Suprapubic skin (tissue), 4 donors: Measurements from ENCODE around the gene LTA. TPM values are rescaled to one million over a fixed set of nuclear protein-coding genes. Genes with fewer than 3 reads are reported as not detected.

Experiments
- DNase-seq, 2 donors: peaks; one replicate each; pipeline ENCODE4 v3.0.0-alpha.2; 2019; ENCODE audit warnings: low spot score in 2 of 2
- H3K27ac ChIP-seq: fragments of 200-600 bp; sonication (generic); one replicate; pipeline ENCODE4 v1.5.1; 2019
- H3K27me3 ChIP-seq: fragments of 200-600 bp; sonication (generic); one replicate; pipeline ENCODE4 v1.5.1; 2019
- H3K36me3 ChIP-seq: fragments of 200-600 bp; sonication (generic); one replicate; pipeline ENCODE4 v1.5.1; 2019
- H3K4me1 ChIP-seq: fragments of 200-600 bp; sonication (generic); one replicate; pipeline ENCODE4 v1.5.1; 2019
- H3K4me3 ChIP-seq: fragments of 200-600 bp; sonication (generic); one replicate; pipeline ENCODE4 v1.5.1; 2019; ENCODE audit warnings: mild to moderate bottlenecking
- H3K9me3 ChIP-seq: fragments of 200-600 bp; sonication (generic); one replicate; pipeline ENCODE4 v1.5.1; 2019
- EP300 ChIP-seq: sonication (generic); formaldehyde crosslinking; IDR thresholded peaks from one replicate; pipeline ENCODE4 v1.6.1; 2017; ENCODE audit warnings: antibody characterized with exemption
- POLR2A ChIP-seq, 2 donors: fragments of 450-650 bp; IDR thresholded peaks; one replicate each; pipeline ENCODE4 v1.6.1; 2017; ENCODE audit warnings: antibody characterized with exemption in 2 of 2, mild to moderate bottlenecking in 2 of 2, moderate library complexity in 2 of 2
- POLR2AphosphoS5 ChIP-seq, 3 donors: sonication (generic); formaldehyde crosslinking; IDR thresholded peaks; one replicate each; pipeline ENCODE4 v1.6.1; 2017; ENCODE audit warnings: antibody characterized with exemption in 3 of 3
- WGBS: methylation state at CpG from one replicate; pipeline ENCODE4 v1.1.5; 2018; 5-methylcytosine and 5-hydroxymethylcytosine counted together
- total RNA-seq, 4 donors: library from RNA; depleted of rRNA; stranded (reverse); fragments of >200 nt; gene quantifications; one replicate each; pipeline ENCODE4 v1.1.0, GENCODE V29; 2016
- TF ChIP-seq, protein P1 (sequence below), 2 donors: fragments of 200-600 bp in 1 of 2; fragments of 450-650 bp in 1 of 2; sonication (generic) in 1 of 2; IDR thresholded peaks; one replicate each; pipeline ENCODE4 v1.5.1; 2016 to 2019; ENCODE audit warnings: antibody characterized with exemption in 2 of 2, mild to moderate bottlenecking in 1 of 2, moderate library complexity in 1 of 2

LTA gene
- total RNA-seq, 4 donors from 2014 or later = 0.47 TPM; not detected in 3

DNA sequence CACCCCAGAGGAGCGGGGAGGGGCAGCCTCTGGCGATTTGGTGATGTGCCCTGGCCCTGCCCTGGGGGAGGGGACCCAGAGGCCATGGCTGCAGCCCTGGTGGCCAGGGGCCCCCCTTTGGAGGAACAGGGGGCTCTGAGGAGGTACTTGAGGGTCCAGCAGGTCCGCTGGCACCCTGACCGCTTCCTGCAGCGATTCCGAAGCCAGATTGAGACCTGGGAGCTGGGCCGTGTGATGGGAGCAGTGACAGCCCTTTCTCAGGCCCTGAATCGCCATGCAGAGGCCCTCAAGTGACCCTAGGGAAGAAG, 13.8 kb upstream of the LTA start:
- H3K36me3 ChIP-seq = peaks cover 50% of the 10 kb centered on the region
- WGBS = 69% methylated on average over 4 of the region's 8 CpGs
- no peak for DNase-seq
- H3K27me3 ChIP-seq = no peaks in the 10 kb centered on the region
- TF ChIP-seq, protein P1, sequence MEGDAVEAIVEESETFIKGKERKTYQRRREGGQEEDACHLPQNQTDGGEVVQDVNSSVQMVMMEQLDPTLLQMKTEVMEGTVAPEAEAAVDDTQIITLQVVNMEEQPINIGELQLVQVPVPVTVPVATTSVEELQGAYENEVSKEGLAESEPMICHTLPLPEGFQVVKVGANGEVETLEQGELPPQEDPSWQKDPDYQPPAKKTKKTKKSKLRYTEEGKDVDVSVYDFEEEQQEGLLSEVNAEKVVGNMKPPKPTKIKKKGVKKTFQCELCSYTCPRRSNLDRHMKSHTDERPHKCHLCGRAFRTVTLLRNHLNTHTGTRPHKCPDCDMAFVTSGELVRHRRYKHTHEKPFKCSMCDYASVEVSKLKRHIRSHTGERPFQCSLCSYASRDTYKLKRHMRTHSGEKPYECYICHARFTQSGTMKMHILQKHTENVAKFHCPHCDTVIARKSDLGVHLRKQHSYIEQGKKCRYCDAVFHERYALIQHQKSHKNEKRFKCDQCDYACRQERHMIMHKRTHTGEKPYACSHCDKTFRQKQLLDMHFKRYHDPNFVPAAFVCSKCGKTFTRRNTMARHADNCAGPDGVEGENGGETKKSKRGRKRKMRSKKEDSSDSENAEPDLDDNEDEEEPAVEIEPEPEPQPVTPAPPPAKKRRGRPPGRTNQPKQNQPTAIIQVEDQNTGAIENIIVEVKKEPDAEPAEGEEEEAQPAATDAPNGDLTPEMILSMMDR (IDR thresholded peaks at IDR 0.05) = no peak
- no peak for TF ChIP-seq EP300
- TF ChIP-seq POLR2AphosphoS5 (IDR thresholded peaks at IDR 0.05) = no peak
- no peak for TF ChIP-seq POLR2A (IDR thresholded peaks at IDR 0.05)
- no peak overlapping the region for H3K27ac ChIP-seq
- peaks cover 26% of the 10 kb centered on the region for H3K4me1 ChIP-seq
- no peak overlapping the region for H3K4me3 ChIP-seq
- H3K9me3 ChIP-seq = no peaks in the 10 kb centered on the region

DNA sequence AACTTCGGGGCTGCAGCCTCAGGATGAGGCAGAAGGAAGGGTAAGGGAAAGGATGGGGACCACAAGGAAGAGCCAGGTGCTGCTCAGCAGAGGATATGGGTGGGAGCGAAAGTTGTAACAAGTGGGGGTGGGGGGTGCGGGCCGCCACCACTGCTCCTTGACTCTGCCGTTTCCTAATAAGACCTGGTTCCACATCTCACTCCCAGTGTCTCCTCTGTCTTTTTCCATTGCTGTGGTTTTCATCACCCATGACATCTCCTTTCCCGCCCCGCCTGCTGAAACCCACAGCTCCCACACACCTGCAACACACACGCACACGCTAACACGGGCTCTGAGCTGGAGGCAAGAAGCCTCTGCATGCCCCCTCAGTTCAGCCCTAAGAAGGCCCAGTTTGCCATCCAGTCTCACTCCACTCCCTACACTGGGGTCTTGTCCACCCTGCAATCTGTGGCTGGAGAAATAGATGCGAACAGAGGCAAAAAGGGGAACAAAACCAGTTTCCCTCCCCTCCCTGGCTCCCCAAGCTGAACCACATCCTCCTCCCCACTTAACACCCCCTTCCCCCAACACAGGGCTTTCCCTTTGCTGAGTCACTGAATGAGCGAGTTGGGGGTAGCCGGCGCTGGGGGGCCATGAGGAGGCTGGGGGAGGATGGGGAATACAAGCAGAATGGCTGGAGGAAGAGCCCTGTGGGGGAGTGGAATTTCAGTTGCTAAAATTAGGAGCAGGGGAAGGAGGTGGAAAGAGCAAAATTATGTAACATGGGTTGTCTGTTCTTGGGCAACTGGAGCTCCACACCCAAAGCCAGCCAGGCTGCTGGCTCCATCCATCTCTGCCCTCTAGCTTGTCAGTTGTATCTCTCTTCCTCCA, 13.2 kb upstream of the LTA start:
- Histone ChIP-seq H3K27me3 (no peaks in the 10 kb centered on the region), H3K4me3 (no peak overlapping the region), H3K27ac (no peak overlapping the region), H3K4me1 (peaks cover 29% of the 10 kb centered on the region), H3K9me3 (no peaks in the 10 kb centered on the region), H3K36me3 (peaks cover 45% of the 10 kb centered on the region)
- TF ChIP-seq POLR2A (IDR thresholded peaks at IDR 0.05) (no peak), POLR2AphosphoS5 (IDR thresholded peaks at IDR 0.05) (no peak), EP300 (no peak)
- TF ChIP-seq, protein P1 (IDR thresholded peaks at IDR 0.05) = no peak
- no peak for DNase-seq
- WGBS = 72% methylated on average over 14 of the region's 14 CpGs

- Histone ChIP-seq H3K9me3 (no peaks in the 10 kb centered on the region), H3K4me3 (no peak overlapping the region), H3K27me3 (no peaks in the 10 kb centered on the region), H3K4me1 (peaks cover 29% of the 10 kb centered on the region), H3K27ac (peak overlapping the region; percentile 13), H3K36me3 (peaks cover 41% of the 10 kb centered on the region)
- TF ChIP-seq POLR2AphosphoS5 (IDR thresholded peaks at IDR 0.05) (no peak), EP300 (no peak), POLR2A (IDR thresholded peaks at IDR 0.05) (no peak)
- TF ChIP-seq, protein P1 (IDR thresholded peaks at IDR 0.05) = no peak
- DNase-seq = no peak
- WGBS = 67% methylated on average over 4 of the region's 4 CpGs
Observed at GRCh38 chr6:31559606-31559957, 12.5 kb upstream of the LTA start.

DNA sequence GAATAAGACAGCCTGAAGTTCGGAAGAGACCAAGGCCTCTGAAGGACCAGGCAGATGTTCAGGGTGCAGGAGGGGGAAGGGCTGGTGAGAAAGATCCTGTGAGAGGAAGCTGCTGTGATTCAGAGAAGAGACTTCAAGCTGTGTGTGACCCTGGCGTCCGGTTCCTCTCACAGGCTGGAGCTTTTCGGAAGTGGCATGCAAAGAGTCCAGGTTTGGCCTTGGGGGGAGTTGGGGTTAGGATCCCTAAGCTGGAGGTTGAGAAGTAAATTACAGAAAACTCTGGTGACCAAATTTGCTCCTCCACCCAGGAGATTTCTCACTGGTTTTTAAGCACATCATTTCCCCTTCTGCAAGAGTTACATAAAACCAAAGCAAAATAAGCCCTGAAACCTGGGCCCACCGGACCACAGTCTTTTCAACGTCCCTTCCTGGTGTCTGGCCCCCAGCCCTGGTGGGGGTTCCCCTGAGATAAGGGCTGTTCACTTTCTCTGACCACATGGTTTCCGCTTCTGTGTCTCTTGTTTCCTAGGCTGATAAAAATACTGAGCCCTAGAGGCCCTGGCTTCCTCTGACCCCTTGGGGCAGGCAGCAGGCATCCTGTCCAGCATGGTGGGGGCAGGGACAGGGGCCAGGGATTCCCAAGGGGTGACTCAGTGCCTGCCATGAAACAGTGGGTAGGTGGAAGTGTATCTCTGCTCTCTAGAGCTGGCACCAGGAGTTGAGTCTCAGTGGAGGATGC, 12.0 kb upstream of the LTA start:
- WGBS = 54% methylated on average over 7 of the region's 7 CpGs
- Histone ChIP-seq H3K36me3 (peaks cover 41% of the 10 kb centered on the region), H3K27ac (peak overlapping the region; percentile 13), H3K9me3 (no peaks in the 10 kb centered on the region), H3K4me3 (no peak overlapping the region), H3K27me3 (no peaks in the 10 kb centered on the region), H3K4me1 (peaks cover 29% of the 10 kb centered on the region)
- DNase-seq = no peak
- TF ChIP-seq POLR2A (IDR thresholded peaks at IDR 0.05) (no peak), EP300 (no peak), POLR2AphosphoS5 (IDR thresholded peaks at IDR 0.05) (no peak)
- TF ChIP-seq, protein P1 (IDR thresholded peaks at IDR 0.05) = no peak

DNA sequence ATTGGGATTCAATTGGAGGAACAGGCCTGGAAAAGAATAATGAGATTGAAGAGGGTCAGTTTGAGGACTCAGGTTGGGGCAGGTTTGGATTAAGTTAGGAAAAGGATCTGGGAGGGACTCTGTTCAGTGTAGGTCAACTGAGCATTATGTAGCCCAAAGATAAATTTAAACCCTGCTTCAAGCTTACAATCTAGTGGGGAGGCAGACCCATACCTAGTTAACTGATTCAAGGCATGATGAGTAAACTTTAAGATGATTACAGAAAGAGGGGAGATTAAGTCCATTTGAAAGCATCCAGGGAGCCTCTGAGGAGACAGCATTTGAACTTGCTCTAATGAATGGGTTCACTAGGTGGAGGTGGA, 11.4 kb upstream of the LTA start:
- Histone ChIP-seq H3K27ac (peak overlapping the region; percentile 13), H3K4me1 (peaks cover 29% of the 10 kb centered on the region), H3K36me3 (peaks cover 41% of the 10 kb centered on the region), H3K9me3 (no peaks in the 10 kb centered on the region), H3K27me3 (no peaks in the 10 kb centered on the region), H3K4me3 (no peak overlapping the region)
- DNase-seq = no peak
- TF ChIP-seq EP300 (no peak), POLR2AphosphoS5 (IDR thresholded peaks at IDR 0.05) (no peak), POLR2A (IDR thresholded peaks at IDR 0.05) (no peak)
- TF ChIP-seq, protein P1 (IDR thresholded peaks at IDR 0.05) = no peak
